T-helper 2 cell treated with Interferon-gamma antibody and Interleukin-4, amounts not matched to agents 5 μg/mL and 100 μg/mL, for 36 hours (primary cell): ENCODE measurements around the gene SETDB1.

Source experiments
- DNase-seq: peaks from one replicate; pipeline ENCODE4 v3.0.0; 2021; ENCODE audit warnings: low spot score
- H3K27ac Mint-ChIP-seq: one replicate; pipeline ENCODE4 v1.8.0; 2021; ENCODE audit warnings: mild to moderate bottlenecking, mixed read lengths
- H3K27me3 Mint-ChIP-seq: one replicate; pipeline ENCODE4 v1.8.0; 2021; ENCODE audit warnings: low read depth, mixed read lengths
- H3K36me3 Mint-ChIP-seq: one replicate; pipeline ENCODE4 v1.8.0; 2021; ENCODE audit warnings: low read depth, mixed read lengths
- H3K4me1 Mint-ChIP-seq: one replicate; pipeline ENCODE4 v1.8.0; 2021; ENCODE audit warnings: low read depth, mixed read lengths
- H3K4me3 Mint-ChIP-seq: one replicate; pipeline ENCODE4 v1.8.0; 2022; ENCODE audit warnings: mild to moderate bottlenecking, moderate library complexity, mixed read lengths
- H3K9me3 Mint-ChIP-seq: one replicate; pipeline ENCODE4 v1.8.0; 2021; ENCODE audit warnings: mixed read lengths

SETDB1 gene

GRCh38 chr1:151009206-151009587, 83.0 kb downstream of the SETDB1 start:
- Mint-ChIP-seq H3K9me3 (no peaks in the 10 kb centered on the region), H3K36me3 (peaks cover 3% of the 10 kb centered on the region), H3K27me3 (no peaks in the 10 kb centered on the region), H3K4me1 (peaks cover 56% of the 10 kb centered on the region), H3K4me3 (peak overlapping the region; percentile 98), H3K27ac (peak overlapping the region; percentile 92)
- no peak for DNase-seq

- H3K4me3 Mint-ChIP-seq = peak overlapping the region; percentile 98
- peaks cover 3% of the 10 kb centered on the region for H3K36me3 Mint-ChIP-seq
- H3K27me3 Mint-ChIP-seq = no peaks in the 10 kb centered on the region
- peaks cover 52% of the 10 kb centered on the region for H3K4me1 Mint-ChIP-seq
- H3K9me3 Mint-ChIP-seq = no peaks in the 10 kb centered on the region
- no peak overlapping the region for H3K27ac Mint-ChIP-seq
- DNase-seq = no peak
Observed at GRCh38 chr1:151009674-151010345, 83.6 kb downstream of the SETDB1 start.

DNA sequence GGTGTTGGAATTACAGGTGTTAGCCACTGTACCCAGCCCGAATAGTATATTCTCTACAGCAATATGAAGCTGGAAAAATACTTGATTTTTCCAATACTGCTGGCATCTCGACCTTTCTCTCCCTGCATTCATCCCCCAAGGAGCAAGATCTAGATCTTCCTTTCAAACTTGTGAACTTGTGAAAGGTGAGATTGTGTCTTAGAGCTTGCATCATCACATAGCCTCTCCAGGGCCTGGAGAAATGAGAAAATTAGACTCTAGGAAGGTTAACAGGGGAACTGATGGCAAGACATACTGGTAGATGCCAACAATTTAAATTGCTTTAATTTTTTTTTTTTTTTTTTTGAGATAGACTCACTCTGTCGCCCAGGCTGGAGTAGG, 84.2 kb downstream of the SETDB1 start:
- no peak for DNase-seq
- no peak overlapping the region for H3K27ac Mint-ChIP-seq
- peaks cover 49% of the 10 kb centered on the region for H3K4me1 Mint-ChIP-seq
- H3K27me3 Mint-ChIP-seq = no peaks in the 10 kb centered on the region
- H3K9me3 Mint-ChIP-seq = no peaks in the 10 kb centered on the region
- peaks cover 3% of the 10 kb centered on the region for H3K36me3 Mint-ChIP-seq
- H3K4me3 Mint-ChIP-seq = peak overlapping the region; percentile 13

DNA sequence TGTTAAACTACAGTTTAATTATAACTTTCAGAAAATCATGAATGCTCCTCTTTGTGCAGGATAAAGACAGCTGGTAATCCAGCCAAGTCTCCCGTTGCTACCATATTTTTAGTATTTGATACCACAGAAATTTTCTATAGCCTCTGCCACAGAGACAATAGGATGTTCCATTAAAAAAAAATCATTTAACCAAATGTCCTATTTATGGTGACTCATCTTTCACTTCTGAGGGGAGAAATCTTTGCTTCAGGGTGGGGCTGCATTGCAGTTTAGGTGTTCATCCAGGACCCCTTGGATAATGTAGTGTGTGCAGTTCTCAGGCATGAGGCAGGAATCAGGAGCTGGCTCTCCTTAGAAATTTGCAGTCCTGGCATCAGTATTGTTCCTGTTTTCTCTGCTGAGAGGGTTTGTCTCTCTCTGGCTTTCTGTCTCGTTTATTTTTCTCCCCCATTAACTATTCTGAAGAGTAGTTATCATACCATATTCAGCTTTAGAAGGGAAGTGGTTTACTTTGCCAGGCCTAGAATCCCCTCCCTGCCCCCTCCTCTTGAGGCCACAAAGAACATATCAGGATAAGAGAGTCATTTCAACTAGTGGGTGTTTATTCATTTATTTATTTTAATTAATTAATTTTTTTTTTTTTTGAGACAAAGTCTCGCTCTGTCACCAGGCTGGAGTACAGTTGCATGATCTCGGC, 85.1 kb downstream of the SETDB1 start:
- Mint-ChIP-seq H3K27ac (peak overlapping the region; percentile 54), H3K4me3 (peak overlapping the region; percentile 43), H3K9me3 (no peaks in the 10 kb centered on the region), H3K4me1 (peaks cover 39% of the 10 kb centered on the region), H3K27me3 (no peaks in the 10 kb centered on the region), H3K36me3 (peaks cover 3% of the 10 kb centered on the region)
- no peak for DNase-seq

GRCh38 chr1:151012684-151013471, 86.7 kb downstream of the SETDB1 start:
- DNase-seq = no peak
- H3K27me3 Mint-ChIP-seq = no peaks in the 10 kb centered on the region
- H3K4me3 Mint-ChIP-seq = no peak overlapping the region
- H3K27ac Mint-ChIP-seq = no peak overlapping the region
- no peaks in the 10 kb centered on the region for H3K9me3 Mint-ChIP-seq
- peaks cover 3% of the 10 kb centered on the region for H3K36me3 Mint-ChIP-seq
- H3K4me1 Mint-ChIP-seq = peaks cover 25% of the 10 kb centered on the region

DNA sequence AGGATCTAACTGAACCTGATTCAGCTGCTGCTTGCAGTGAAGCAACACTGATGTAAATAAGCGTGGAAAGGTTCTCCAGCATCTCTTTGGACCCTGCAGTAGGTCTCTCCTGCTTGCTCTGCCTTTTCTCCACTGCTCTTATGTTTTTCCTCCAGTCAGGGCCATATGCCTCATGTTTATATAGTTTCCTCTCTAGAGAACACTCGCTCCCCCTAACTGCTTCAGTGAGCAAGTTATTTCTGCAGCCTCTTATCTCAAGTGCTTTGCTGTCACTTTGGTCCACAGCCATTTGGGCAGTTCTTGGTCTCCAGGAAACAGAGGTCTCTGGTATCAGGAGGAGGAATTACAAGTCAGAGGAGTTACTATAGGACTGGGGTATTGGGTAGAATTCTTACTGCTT, 87.4 kb downstream of the SETDB1 start:
- Mint-ChIP-seq H3K4me1 (peaks cover 23% of the 10 kb centered on the region), H3K36me3 (peaks cover 3% of the 10 kb centered on the region), H3K4me3 (no peak overlapping the region), H3K27me3 (no peaks in the 10 kb centered on the region), H3K9me3 (no peaks in the 10 kb centered on the region), H3K27ac (no peak overlapping the region)
- no peak for DNase-seq
